SK-N-SH treated with all-trans-retinoic acid at 6 μM for 48 hours (cell line): ENCODE results near the gene COL8A2.

Experiments used
- ATAC-seq: fragments of 200-7000 bp; cut with Tn5 transposase; 3 replicates; pipeline ENCODE4 v1.9.1; 2020; ENCODE audit warnings: mild to moderate bottlenecking, moderate library complexity
- ARNTL ChIP-seq: fragments of 450-650 bp; formaldehyde crosslinking; IDR thresholded peaks from 2 replicates; pipeline ENCODE4 v1.5.0; 2020; ENCODE audit warnings: low read depth, mild to moderate bottlenecking, moderate library complexity, borderline replicate concordance
- BACH2 ChIP-seq: fragments of 250-450 bp; sonication (Bioruptor Pico); IDR thresholded peaks from 2 replicates; pipeline ENCODE4 v1.9.0; 2021; ENCODE audit warnings: mild to moderate bottlenecking, borderline replicate concordance
- CSDC2 ChIP-seq: fragments of 250-450 bp; sonication (Bioruptor Pico); IDR thresholded peaks from 2 replicates; pipeline ENCODE4 v1.5.0; 2020; ENCODE audit warnings: mild to moderate bottlenecking, moderate library complexity
- ESRRG ChIP-seq: fragments of 250-450 bp; sonication (Bioruptor Pico); IDR thresholded peaks from 2 replicates; pipeline ENCODE4 v1.6.1; 2021; ENCODE audit warnings: mild to moderate bottlenecking
- GLIS3 ChIP-seq: fragments of 250-450 bp; sonication (Bioruptor Pico); IDR thresholded peaks from 2 replicates; pipeline ENCODE4 v1.5.0; 2020; ENCODE audit warnings: mild to moderate bottlenecking, moderate library complexity
- OSR1 ChIP-seq: fragments of 250-450 bp; sonication (Bioruptor Pico); IDR thresholded peaks from 2 replicates; pipeline ENCODE4 v1.8.0; 2022; ENCODE audit warnings: moderate library complexity, mild to moderate bottlenecking, inconsistent platforms
- PPARA ChIP-seq: fragments of 250-450 bp; sonication (Bioruptor Pico); IDR thresholded peaks from 2 replicates; pipeline ENCODE4 v1.5.0; 2020; ENCODE audit warnings: mild to moderate bottlenecking, borderline replicate concordance
- RARB ChIP-seq: fragments of 250-450 bp; sonication (Bioruptor Pico); IDR thresholded peaks from 2 replicates; pipeline ENCODE4 v1.8.0; 2021; ENCODE audit warnings: mild to moderate bottlenecking, moderate library complexity
- SNAI2 ChIP-seq: fragments of 250-450 bp; sonication (Bioruptor Pico); IDR thresholded peaks from 2 replicates; pipeline ENCODE4 v1.5.0; 2020; ENCODE audit warnings: mild to moderate bottlenecking, moderate library complexity
- TCF4 ChIP-seq: fragments of 250-450 bp; sonication (Bioruptor Pico); IDR thresholded peaks from 2 replicates; pipeline ENCODE4 v1.8.0; 2021; ENCODE audit warnings: mild to moderate bottlenecking, moderate library complexity, borderline replicate concordance
- TOX ChIP-seq: fragments of 250-450 bp; sonication (Bioruptor Pico); IDR thresholded peaks from 2 replicates; pipeline ENCODE4 v1.8.0; 2021; ENCODE audit warnings: mild to moderate bottlenecking, moderate library complexity, borderline replicate concordance
- TSHZ2 ChIP-seq: fragments of 250-450 bp; sonication (Bioruptor Pico); IDR thresholded peaks from 2 replicates; pipeline ENCODE4 v1.5.0; 2020; ENCODE audit warnings: mild to moderate bottlenecking, moderate library complexity
- ZC3H10 ChIP-seq: fragments of 250-450 bp; sonication (Bioruptor Pico); IDR thresholded peaks from 2 replicates; pipeline ENCODE4 v1.5.1; 2021; ENCODE audit warnings: mild to moderate bottlenecking, moderate library complexity
- ZFP3 ChIP-seq: fragments of 250-450 bp; sonication (Bioruptor Pico); IDR thresholded peaks from 2 replicates; pipeline ENCODE4 v1.5.0; 2020; ENCODE audit warnings: mild to moderate bottlenecking, moderate library complexity
- ZNF565 ChIP-seq: fragments of 450-650 bp; formaldehyde crosslinking; conservative IDR thresholded peaks from 2 replicates; pipeline ENCODE4 v1.5.0; 2020; ENCODE audit warnings: low read depth, mild to moderate bottlenecking, moderate library complexity
- ZNF70 ChIP-seq: fragments of 450-650 bp; formaldehyde crosslinking; IDR thresholded peaks from 2 replicates; pipeline ENCODE4 v1.5.0; 2020; ENCODE audit warnings: mild to moderate bottlenecking, moderate library complexity
- ZNF8 ChIP-seq: fragments of 450-650 bp; formaldehyde crosslinking; IDR thresholded peaks from 2 replicates; pipeline ENCODE4 v1.5.0; 2020; ENCODE audit warnings: mild to moderate bottlenecking, moderate library complexity
- TF ChIP-seq, protein P1 (sequence below): fragments of 250-450 bp; sonication (Bioruptor Pico); IDR thresholded peaks from 2 replicates; pipeline ENCODE4 v1.8.0; 2020; ENCODE audit warnings: mild to moderate bottlenecking, moderate library complexity, borderline replicate concordance
- TF ChIP-seq, protein P2 (sequence below): fragments of 250-450 bp; sonication (Bioruptor Pico); IDR thresholded peaks from 2 replicates; pipeline ENCODE4 v1.5.1; 2020; ENCODE audit warnings: low read depth, mild to moderate bottlenecking, moderate library complexity
- TF ChIP-seq, protein P3 (sequence below): fragments of 250-450 bp; sonication (Bioruptor Pico); IDR thresholded peaks from 2 replicates; pipeline ENCODE4 v1.5.1; 2021; ENCODE audit warnings: mild to moderate bottlenecking, moderate library complexity

Gene COL8A2

DNA sequence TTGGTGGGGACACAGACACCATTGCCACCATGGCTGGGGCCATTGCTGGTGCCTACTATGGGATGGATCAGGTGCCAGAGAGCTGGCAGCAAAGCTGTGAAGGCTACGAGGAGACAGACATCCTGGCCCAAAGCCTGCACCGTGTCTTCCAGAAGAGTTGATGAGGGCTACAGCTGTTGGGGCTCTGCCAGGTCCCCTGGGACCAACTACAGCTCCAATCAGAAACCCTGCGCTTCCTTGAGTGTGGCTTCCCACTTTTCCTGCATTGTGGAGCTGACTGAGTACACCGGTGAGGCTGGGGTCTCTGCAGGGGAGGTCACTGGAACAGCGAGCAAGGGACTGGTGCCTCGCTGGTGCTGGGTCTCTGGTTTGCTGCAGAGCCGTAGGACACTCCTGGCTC is 31.8 kb downstream of the COL8A2 start:
- TF ChIP-seq, protein P1, sequence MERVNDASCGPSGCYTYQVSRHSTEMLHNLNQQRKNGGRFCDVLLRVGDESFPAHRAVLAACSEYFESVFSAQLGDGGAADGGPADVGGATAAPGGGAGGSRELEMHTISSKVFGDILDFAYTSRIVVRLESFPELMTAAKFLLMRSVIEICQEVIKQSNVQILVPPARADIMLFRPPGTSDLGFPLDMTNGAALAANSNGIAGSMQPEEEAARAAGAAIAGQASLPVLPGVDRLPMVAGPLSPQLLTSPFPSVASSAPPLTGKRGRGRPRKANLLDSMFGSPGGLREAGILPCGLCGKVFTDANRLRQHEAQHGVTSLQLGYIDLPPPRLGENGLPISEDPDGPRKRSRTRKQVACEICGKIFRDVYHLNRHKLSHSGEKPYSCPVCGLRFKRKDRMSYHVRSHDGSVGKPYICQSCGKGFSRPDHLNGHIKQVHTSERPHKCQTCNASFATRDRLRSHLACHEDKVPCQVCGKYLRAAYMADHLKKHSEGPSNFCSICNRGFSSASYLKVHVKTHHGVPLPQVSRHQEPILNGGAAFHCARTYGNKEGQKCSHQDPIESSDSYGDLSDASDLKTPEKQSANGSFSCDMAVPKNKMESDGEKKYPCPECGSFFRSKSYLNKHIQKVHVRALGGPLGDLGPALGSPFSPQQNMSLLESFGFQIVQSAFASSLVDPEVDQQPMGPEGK: no peak
- TF ChIP-seq PPARA (no peak), TCF4 (CRISPR knock-in tag) (no peak), TSHZ2 (CRISPR knock-in tag) (no peak), GLIS3 (no peak), ZC3H10 (CRISPR knock-in tag) (no peak), ZNF8 (no peak), ESRRG (CRISPR knock-in tag) (no peak), BACH2 (CRISPR knock-in tag) (no peak), ZNF70 (no peak)
- TF ChIP-seq, protein P2, sequence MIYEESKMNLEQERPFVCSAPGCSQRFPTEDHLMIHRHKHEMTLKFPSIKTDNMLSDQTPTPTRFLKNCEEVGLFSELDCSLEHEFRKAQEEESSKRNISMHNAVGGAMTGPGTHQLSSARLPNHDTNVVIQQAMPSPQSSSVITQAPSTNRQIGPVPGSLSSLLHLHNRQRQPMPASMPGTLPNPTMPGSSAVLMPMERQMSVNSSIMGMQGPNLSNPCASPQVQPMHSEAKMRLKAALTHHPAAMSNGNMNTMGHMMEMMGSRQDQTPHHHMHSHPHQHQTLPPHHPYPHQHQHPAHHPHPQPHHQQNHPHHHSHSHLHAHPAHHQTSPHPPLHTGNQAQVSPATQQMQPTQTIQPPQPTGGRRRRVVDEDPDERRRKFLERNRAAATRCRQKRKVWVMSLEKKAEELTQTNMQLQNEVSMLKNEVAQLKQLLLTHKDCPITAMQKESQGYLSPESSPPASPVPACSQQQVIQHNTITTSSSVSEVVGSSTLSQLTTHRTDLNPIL: no peak
- TF ChIP-seq, protein P3, sequence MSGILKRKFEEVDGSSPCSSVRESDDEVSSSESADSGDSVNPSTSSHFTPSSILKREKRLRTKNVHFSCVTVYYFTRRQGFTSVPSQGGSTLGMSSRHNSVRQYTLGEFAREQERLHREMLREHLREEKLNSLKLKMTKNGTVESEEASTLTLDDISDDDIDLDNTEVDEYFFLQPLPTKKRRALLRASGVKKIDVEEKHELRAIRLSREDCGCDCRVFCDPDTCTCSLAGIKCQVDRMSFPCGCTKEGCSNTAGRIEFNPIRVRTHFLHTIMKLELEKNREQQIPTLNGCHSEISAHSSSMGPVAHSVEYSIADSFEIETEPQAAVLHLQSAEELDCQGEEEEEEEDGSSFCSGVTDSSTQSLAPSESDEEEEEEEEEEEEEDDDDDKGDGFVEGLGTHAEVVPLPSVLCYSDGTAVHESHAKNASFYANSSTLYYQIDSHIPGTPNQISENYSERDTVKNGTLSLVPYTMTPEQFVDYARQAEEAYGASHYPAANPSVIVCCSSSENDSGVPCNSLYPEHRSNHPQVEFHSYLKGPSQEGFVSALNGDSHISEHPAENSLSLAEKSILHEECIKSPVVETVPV (CRISPR knock-in tag): no peak
- no peak for ATAC-seq

DNA sequence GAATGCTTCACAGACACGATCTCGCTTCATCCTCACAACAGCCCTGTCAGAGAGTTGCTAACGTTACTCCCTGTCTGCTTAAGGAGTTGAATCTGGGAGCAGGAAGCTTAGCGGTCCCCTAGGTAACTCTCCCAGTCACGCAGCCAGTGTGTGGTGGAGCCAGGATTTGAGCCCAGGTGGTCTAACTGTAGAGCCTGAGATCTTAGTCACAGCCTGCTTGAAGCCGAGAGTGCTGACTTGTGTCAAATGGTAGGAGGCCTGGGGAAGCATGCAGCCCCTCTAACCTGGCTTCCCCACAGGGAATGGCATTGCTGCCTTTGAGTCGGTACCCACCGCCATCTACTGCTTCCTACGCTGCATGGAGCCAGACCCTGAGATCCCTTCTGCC is 32.2 kb downstream of the COL8A2 start:
- no peak for TF ChIP-seq ZNF70
- no peak for TF ChIP-seq ZNF8
- TF ChIP-seq GLIS3: no peak
- TF ChIP-seq OSR1 (CRISPR knock-in tag): no peak
- no peak for TF ChIP-seq ZFP3 (CRISPR knock-in tag)
- TF ChIP-seq, all 23 proteins: peak for 0
- no peak for ATAC-seq

- ATAC-seq: no peak
- TF ChIP-seq TCF4 (CRISPR knock-in tag) (no peak), ESRRG (CRISPR knock-in tag) (no peak), GLIS3 (no peak), OSR1 (CRISPR knock-in tag) (no peak), ARNTL (CRISPR knock-in tag) (no peak), RARB (CRISPR knock-in tag) (no peak), TOX (CRISPR knock-in tag) (no peak)
These were observed 32.7 kb downstream of the COL8A2 start for GRCh38 chr1:36092166-36092797.

DNA sequence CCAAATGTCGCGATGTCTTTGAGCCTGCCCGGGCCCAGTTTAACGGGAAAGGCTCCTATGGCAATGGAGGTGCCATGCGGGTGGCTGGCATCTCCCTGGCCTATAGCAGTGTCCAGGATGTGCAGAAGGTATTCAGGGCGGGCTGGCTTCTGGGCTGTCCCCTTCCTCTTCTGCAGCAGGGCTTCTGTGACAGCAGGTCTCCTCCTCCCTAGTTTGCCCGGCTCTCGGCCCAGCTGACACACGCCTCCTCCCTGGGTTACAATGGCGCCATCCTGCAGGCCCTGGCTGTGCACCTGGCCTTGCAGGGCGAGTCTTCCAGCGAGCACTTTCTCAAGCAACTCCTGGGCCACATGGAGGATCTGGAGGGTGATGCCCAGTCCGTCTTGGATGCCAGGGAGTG is 33.3 kb downstream of the COL8A2 start:
- no peak for ATAC-seq
- no peak for TF ChIP-seq ARNTL (CRISPR knock-in tag)
- no peak for TF ChIP-seq SNAI2
- no peak for TF ChIP-seq ZNF565 (CRISPR knock-in tag)
- TF ChIP-seq ZC3H10 (CRISPR knock-in tag): no peak
- TF ChIP-seq ZNF8: no peak
- no peak for TF ChIP-seq TCF4 (CRISPR knock-in tag)
- TF ChIP-seq CSDC2 (CRISPR knock-in tag): no peak
- TF ChIP-seq, protein P1: no peak
- TF ChIP-seq, protein P3 (CRISPR knock-in tag): no peak
- TF ChIP-seq, protein P2: no peak
- no peak for TF ChIP-seq PPARA
- no peak for TF ChIP-seq OSR1 (CRISPR knock-in tag)
